PC-9 (cell line): ENCODE results near the gene GGACT. TPM values are rescaled to one million over a fixed set of nuclear protein-coding genes. Genes with fewer than 3 reads are reported as not detected.
A peak's percentile ranks its signal among the peaks of the same experiment; 100 is the strongest.

Experiments used
- BruUV-seq: library from RNA; stranded (reverse); fragments of 400-500 nt; replicated peaks from 2 replicates; lab custom pipeline; 2021; lab: Mats Ljungman, UMichigan
- CTCF ChIA-PET: fragments of 300-600 bp; sonication (Branson Sonifier 250); formaldehyde crosslinking; loops from one replicate; lab custom pipeline; 2022; ENCODE audit warnings: antibody characterized with exemption; lab: Charles Lee
- POLR2A ChIA-PET: fragments of 300-600 bp; sonication (Branson Sonifier 250); formaldehyde crosslinking; loops from one replicate; lab custom pipeline; 2022; ENCODE audit warnings: antibody characterized with exemption; ENCODE audit not compliant: unreplicated experiment; lab: Charles Lee
- DNase-seq, 2 experiments: peaks; one replicate each; pipeline versions ENCODE4 v3.0.0 to v3.0.0-alpha.2; 2015 to 2022; ENCODE audit warnings: mixed read lengths in 1 of 2
- H2AFZ ChIP-seq: fragments of 200-600 bp; sonication (generic); 2 replicates; pipeline ENCODE4 v1.8.1; 2017; ENCODE audit warnings: antibody characterized with exemption
- H3F3A ChIP-seq: fragments of 200-600 bp; sonication (generic); 2 replicates; pipeline ENCODE4 v1.8.1; 2017; ENCODE audit warnings: antibody characterized with exemption, mild to moderate bottlenecking, low read depth; ENCODE audit not compliant: insufficient read depth
- H3K27ac ChIP-seq: fragments of 200-600 bp; sonication (generic); 2 replicates; pipeline ENCODE4 v1.6.1; 2016; ENCODE audit warnings: mixed run types
- H3K27me3 ChIP-seq: fragments of 200-600 bp; sonication (generic); 2 replicates; pipeline ENCODE4 v1.6.1; 2016; ENCODE audit warnings: low read depth, mixed run types; ENCODE audit not compliant: insufficient read depth
- H3K36me3 ChIP-seq: fragments of 200-600 bp; sonication (generic); 2 replicates; pipeline ENCODE4 v1.6.1; 2016; ENCODE audit warnings: low read depth, mixed run types
- H3K4me1 ChIP-seq: fragments of 200-600 bp; sonication (generic); replicated peaks from 2 replicates; pipeline ENCODE4 v1.6.1; 2016; ENCODE audit warnings: mixed run types; ENCODE audit not compliant: insufficient read depth
- H3K4me2 ChIP-seq: fragments of 200-600 bp; sonication (generic); 2 replicates; pipeline ENCODE4 v1.6.1; 2017; ENCODE audit warnings: mixed run types
- H3K4me3 ChIP-seq: fragments of 200-600 bp; sonication (generic); 2 replicates; pipeline ENCODE4 v1.6.1; 2016; ENCODE audit warnings: mixed run types
- H3K79me2 ChIP-seq: fragments of 200-600 bp; sonication (generic); 2 replicates; pipeline ENCODE4 v1.6.1; 2017; ENCODE audit warnings: low read depth, mixed run types
- H3K9me2 ChIP-seq: fragments of 200-600 bp; sonication (generic); 2 replicates; pipeline ENCODE4 v1.8.1; 2017; ENCODE audit warnings: mild to moderate bottlenecking; ENCODE audit not compliant: insufficient read depth
- H3K9me3 ChIP-seq: fragments of 200-600 bp; sonication (generic); 2 replicates; pipeline ENCODE4 v1.8.1; 2016; ENCODE audit warnings: low read depth; ENCODE audit not compliant: insufficient read depth
- H4K20me1 ChIP-seq: fragments of 200-600 bp; sonication (generic); 2 replicates; pipeline ENCODE4 v1.8.1; 2017; ENCODE audit not compliant: insufficient read depth
- CTCF ChIP-seq: fragments of 200-600 bp; sonication (generic); conservative IDR thresholded peaks from 2 replicates; pipeline ENCODE4 v1.6.1; 2017; ENCODE audit warnings: mixed run types, antibody characterized with exemption, mild to moderate bottlenecking, moderate library complexity
- EZH2 ChIP-seq: fragments of 200-600 bp; sonication (generic); IDR thresholded peaks from 2 replicates; pipeline ENCODE4 v1.8.0; 2017; ENCODE audit warnings: antibody characterized with exemption, low read depth
- intact Hi-C: fragments of 100-400 bp; cut with micrococcal nuclease; formaldehyde crosslinking; loops from one replicate; pipeline ENCODE4 v1.10.0; 2022; ENCODE audit not compliant: unreplicated experiment
- total RNA-seq: library from RNA; stranded (reverse); gene quantifications from 2 replicates; pipeline ENCODE4 v1.2.3, GENCODE V29; 2021

Gene GGACT
- total RNA-seq, 1 experiment from 2014 or later = 4.9 TPM

- no peaks in the 10 kb centered on the region for H3K27me3 ChIP-seq
- no peak for TF ChIP-seq CTCF
- no peak for TF ChIP-seq EZH2
- no peaks in the 10 kb centered on the region for H3K9me2 ChIP-seq
- ChIA-PET POLR2A (no interaction called here), CTCF (interaction anchor here (0.6 to 1.2 kb wide), 4 partner anchors 306 to 607 kb away, joined by 3 to 4 read pairs (median 3); no protein-coding TSS in a partner anchor)
- no peak overlapping the region for H3K4me2 ChIP-seq
- H3K9me3 ChIP-seq = no peaks in the 10 kb centered on the region
- no peak overlapping the region for H2AFZ ChIP-seq
- H4K20me1 ChIP-seq = no peaks in the 10 kb centered on the region
- no peaks in the 10 kb centered on the region for H3K4me1 ChIP-seq
- no peak overlapping the region for H3K4me3 ChIP-seq
- no TSS peak for BruUV-seq
- H3F3A ChIP-seq = no peaks in the 10 kb centered on the region
- no peak overlapping the region for H3K27ac ChIP-seq
- no peak for DNase-seq
- intact Hi-C loops = loop anchor here (2.0 to 10.0 kb wide), 3 partner anchors 281 to 859 kb away; partner anchors contain the start of gene ZIC2
- H3K36me3 ChIP-seq = no peaks in the 10 kb centered on the region
- H3K79me2 ChIP-seq = no peaks in the 10 kb centered on the region
Measured at GRCh38 chr13:100515410-100515800, 73.2 kb downstream of the GGACT start.

GRCh38 chr13:100514788-100515409, 73.7 kb downstream of the GGACT start:
- ChIA-PET CTCF (interaction anchor here (0.6 to 1.2 kb wide), 4 partner anchors 305 to 607 kb away, joined by 3 to 4 read pairs (median 3); no protein-coding TSS in a partner anchor), POLR2A (no interaction called here)
- peak; percentile 42 to 62 for DNase-seq
- Histone ChIP-seq H3K27ac (no peak overlapping the region), H3K9me2 (no peaks in the 10 kb centered on the region), H3F3A (no peaks in the 10 kb centered on the region), H3K36me3 (no peaks in the 10 kb centered on the region), H3K4me1 (no peaks in the 10 kb centered on the region), H3K79me2 (no peaks in the 10 kb centered on the region), H2AFZ (no peak overlapping the region), H3K4me2 (no peak overlapping the region), H4K20me1 (no peaks in the 10 kb centered on the region), H3K27me3 (no peaks in the 10 kb centered on the region), H3K4me3 (no peak overlapping the region), H3K9me3 (no peaks in the 10 kb centered on the region)
- no TSS peak for BruUV-seq
- intact Hi-C loops = loop anchor here (1.0 to 10.0 kb wide), 5 partner anchors 280 to 858 kb away; partner anchors contain the start of gene ZIC2
- TF ChIP-seq EZH2 (no peak), CTCF (peak; percentile 97)

- no peak overlapping the region for H3K4me3 ChIP-seq
- no peaks in the 10 kb centered on the region for H3K9me2 ChIP-seq
- no peak for TF ChIP-seq CTCF
- TF ChIP-seq EZH2 = no peak
- ChIA-PET CTCF (interaction anchor here (0.9 to 1.2 kb wide), 2 partner anchors 597 to 606 kb away, joined by 3 to 4 read pairs; no protein-coding TSS in a partner anchor), POLR2A (no interaction called here)
- no peaks in the 10 kb centered on the region for H3K36me3 ChIP-seq
- no peak overlapping the region for H3K4me2 ChIP-seq
- H3K4me1 ChIP-seq = no peaks in the 10 kb centered on the region
- no peaks in the 10 kb centered on the region for H4K20me1 ChIP-seq
- H3F3A ChIP-seq = no peaks in the 10 kb centered on the region
- H3K27ac ChIP-seq = no peak overlapping the region
- BruUV-seq = no TSS peak
- no peaks in the 10 kb centered on the region for H3K9me3 ChIP-seq
- DNase-seq = no peak
- H3K79me2 ChIP-seq = no peaks in the 10 kb centered on the region
- intact Hi-C loops = loop anchor here (1.0 to 10.0 kb wide), 5 partner anchors 279 to 857 kb away; partner anchors contain the start of gene ZIC2
- H2AFZ ChIP-seq = no peak overlapping the region
- no peaks in the 10 kb centered on the region for H3K27me3 ChIP-seq
Measured at GRCh38 chr13:100513987-100514670, 74.5 kb downstream of the GGACT start.
